ENCODE results near the gene KLK2. TPM values are rescaled to one million over a fixed set of nuclear protein-coding genes. Genes with fewer than 3 reads are reported as not detected.

Gene KLK2
- total and polyA plus RNA-seq, 2 of the 13 experiments (the other 11 are each of a cell fraction or from before 2014, with no cell fraction given) = 0.11 TPM; not detected in 1

GRCh38 chr19:50826492-50827240 is 46.6 kb upstream of the KLK2 start (continued):
- TF ChIP-seq ZFP91 (CRISPR knock-in tag; IDR thresholded peaks at IDR 0.05; ENCODE audit: borderline replicate concordance) (no peak), ZNF30 (CRISPR knock-in tag; IDR thresholded peaks at IDR 0.05) (no peak), RXRB (CRISPR knock-in tag; IDR thresholded peaks at IDR 0.05; ENCODE audit: borderline replicate concordance) (no peak), ZNF343 (CRISPR knock-in tag; IDR thresholded peaks at IDR 0.05) (no peak)

DNA sequence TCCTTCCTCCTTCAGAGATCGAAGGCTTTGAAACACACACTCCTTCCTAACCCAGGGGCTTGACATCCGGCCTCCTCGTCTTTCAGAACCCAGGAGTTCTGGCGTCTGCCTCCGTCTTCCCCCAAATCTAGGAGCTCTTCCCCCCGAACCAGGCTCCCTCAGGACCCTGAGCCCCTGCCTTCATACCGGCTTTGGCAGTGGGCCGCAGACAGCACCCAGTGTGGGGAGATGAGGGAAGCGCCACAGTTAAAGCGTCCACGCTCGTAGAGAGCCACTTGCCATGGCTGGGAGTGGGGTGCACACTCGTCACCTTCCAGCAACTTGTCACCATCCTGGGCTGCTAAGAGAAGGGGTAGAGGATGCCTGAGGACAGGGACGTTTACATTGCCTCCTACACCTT is 45.8 kb upstream of the KLK2 start:
- BruUV-seq (replicated peaks) = no TSS peak
- intact Hi-C loops (cut with micrococcal nuclease; ENCODE audit: unreplicated experiment) = no loop called here
- ChIA-PET CTCF (ENCODE audit: low intra/inter-chr PET ratio, low total read pairs) (no interaction called here), POLR2A (no interaction called here)
- FAIRE-seq = no peak
- Histone ChIP-seq H2AFZ (ENCODE audit: low read length) (no peak overlapping the region), H3K36me3 (replicated peaks in 1 of 2; ENCODE audit: control insufficient read depth in 1 of 2, insufficient read depth in 2 of 2, low read length in 2 of 2) (no peaks in the 10 kb centered on the region), H4K20me1 (ENCODE audit: insufficient read depth, low read length) (no peaks in the 10 kb centered on the region), H3K9ac (ENCODE audit: insufficient read depth, low read depth, low read length) (no peak overlapping the region), H3K79me2 (ENCODE audit: insufficient read depth, low read length) (no peaks in the 10 kb centered on the region), H3K27ac (ENCODE audit: extremely low read length, insufficient read depth, low read length) (no peak overlapping the region), H3K4me3 (replicated peaks in 1 of 3; ENCODE audit: insufficient read depth in 1 of 3, low read depth in 2 of 3, low read length in 3 of 3) (no peak overlapping the region), H3K4me2 (ENCODE audit: low read depth, low read length) (no peak overlapping the region), H3K9me3 (ENCODE audit: low read length) (no peaks in the 10 kb centered on the region), H3K4me1 (ENCODE audit: insufficient read depth, low read length) (no peaks in the 10 kb centered on the region), H3K27me3 (ENCODE audit: control insufficient read depth in 1 of 2, insufficient read depth in 2 of 2, low read length in 2 of 2) (peaks cover 1 to 29% of the 10 kb centered on the region in 2 experiments; a peak in 3 of 5 replicates)
- in situ Hi-C loops (cut with HindIII; ENCODE audit: extremely low pct_ligation_motif_present, low pct_unique_long_range_greater_than_20kb) = no loop called here
- DNase-seq (ENCODE audit: low spot score) = no peak
- ATAC-seq = no peak
- 8% methylated on average over 13 of the region's 14 CpGs for WGBS (ENCODE audit: low lambda C conversion rate)
- no peak for TF ChIP-seq RBM39 (IDR thresholded peaks at IDR 0.05; ENCODE audit: low read depth, low read length, poor library complexity, severe bottlenecking)

Data from HepG2 (cell line).